CD14-positive monocyte (primary cell): Measurements from ENCODE around the gene BAIAP2L2. TPM values are rescaled to one million over a fixed set of nuclear protein-coding genes. Genes with fewer than 3 reads are reported as not detected.
A peak's percentile ranks its signal among the peaks of the same experiment; 100 is the strongest.

Experiments used
- DNase-seq, 3 donors: peaks; one replicate each; pipeline ENCODE4 v3.0.0-alpha.2; 2011 to 2022
- H2AFZ ChIP-seq: 2 replicates; pipeline ENCODE4 v1.6.0; 2012; ENCODE audit warnings: mild to moderate bottlenecking, low read depth, low read length, inconsistent platforms; ENCODE audit not compliant: insufficient read depth, poor library complexity, severe bottlenecking
- H3K27ac ChIP-seq, 2 donors: 1 replicate in 1 of 2; 2 replicates in 1 of 2; pipeline ENCODE4 v1.5.1; 2012 to 2013; ENCODE audit warnings: low read length in 2 of 2, control low read depth in 1 of 2, inconsistent platforms in 1 of 2, low read depth in 1 of 2, mild to moderate bottlenecking in 1 of 2
- H3K27me3 ChIP-seq, 2 donors: one replicate each; pipeline versions ENCODE4 v1.6.0 to v1.6.1; 2011 to 2013; ENCODE audit warnings: low read length in 2 of 2; ENCODE audit not compliant: control insufficient read depth in 2 of 2, insufficient read depth in 2 of 2
- H3K36me3 ChIP-seq, 2 donors: replicated peaks in 1 of 2; 1 replicate in 1 of 2; 2 replicates in 1 of 2; pipeline versions ENCODE4 v1.5.1 to v1.6.1; 2012 to 2013; ENCODE audit warnings: low read length in 2 of 2, control low read depth in 1 of 2, inconsistent platforms in 1 of 2, mild to moderate bottlenecking in 1 of 2; ENCODE audit not compliant: insufficient read depth in 2 of 2, control insufficient read depth in 1 of 2
- H3K4me1 ChIP-seq, 2 donors: 1 replicate in 1 of 2; 2 replicates in 1 of 2; pipeline versions ENCODE4 v1.5.1 to v1.6.1; 2012 to 2013; ENCODE audit warnings: low read length in 2 of 2, control low read depth in 1 of 2, inconsistent platforms in 1 of 2, mild to moderate bottlenecking in 1 of 2, moderate library complexity in 1 of 2; ENCODE audit not compliant: insufficient read depth in 2 of 2, control insufficient read depth in 1 of 2
- H3K4me2 ChIP-seq: replicated peaks from 2 replicates; pipeline ENCODE3; 2012; ENCODE audit warnings: low read length, moderate library complexity, mild to moderate bottlenecking; ENCODE audit not compliant: poor library complexity, severe bottlenecking; ENCODE audit errors: extremely low read depth
- H3K4me3 ChIP-seq, 3 experiments: fragments of 200-600 bp in 1 of 3; sonication (generic) in 1 of 3; replicated peaks in 1 of 3; 1 replicate in 2 of 3; 2 replicates in 1 of 3; pipeline ENCODE4 v1.5.1; 2011 to 2013; ENCODE audit warnings: low read length in 3 of 3, mild to moderate bottlenecking in 3 of 3, control low read depth in 2 of 3, low read depth in 2 of 3, inconsistent platforms in 1 of 3, moderate library complexity in 1 of 3
- H3K79me2 ChIP-seq: 2 replicates; pipeline ENCODE4 v1.6.0; 2012; ENCODE audit warnings: mild to moderate bottlenecking, control low read depth, inconsistent platforms, low read length, moderate library complexity; ENCODE audit not compliant: insufficient read depth
- H3K9ac ChIP-seq: 2 replicates; pipeline ENCODE4 v1.6.0; 2017; ENCODE audit warnings: low read length, mild to moderate bottlenecking; ENCODE audit not compliant: insufficient read depth, poor library complexity, severe bottlenecking
- H3K9me3 ChIP-seq, 2 donors: replicated peaks in 1 of 2; 1 replicate in 1 of 2; 2 replicates in 1 of 2; pipeline versions ENCODE4 v1.5.1 to v1.6.1; 2012 to 2013; ENCODE audit warnings: low read length in 2 of 2, control low read depth in 1 of 2; ENCODE audit not compliant: control insufficient read depth in 1 of 2, insufficient read depth in 1 of 2
- H4K20me1 ChIP-seq: 2 replicates; pipeline ENCODE4 v1.6.0; 2012; ENCODE audit warnings: mild to moderate bottlenecking, low read length, control low read depth, moderate library complexity; ENCODE audit not compliant: insufficient read depth
- H3K27ac Mint-ChIP-seq, 7 donors: one replicate each; pipeline ENCODE4 v1.8.0; 2020; ENCODE audit warnings: mild to moderate bottlenecking in 7 of 7, mixed read lengths in 7 of 7, moderate library complexity in 6 of 7, inconsistent platforms in 2 of 7
- H3K27me3 Mint-ChIP-seq, 3 donors: one replicate each; pipeline ENCODE4 v1.8.0; 2021 to 2022; ENCODE audit warnings: low read depth in 3 of 3, mild to moderate bottlenecking in 3 of 3, mixed read lengths in 3 of 3, moderate library complexity in 3 of 3, inconsistent platforms in 1 of 3
- H3K36me3 Mint-ChIP-seq, 2 donors: one replicate each; pipeline ENCODE4 v1.8.0; 2020; ENCODE audit warnings: mixed read lengths in 2 of 2, inconsistent platforms in 1 of 2, mild to moderate bottlenecking in 1 of 2
- H3K4me1 Mint-ChIP-seq: one replicate; pipeline ENCODE4 v1.8.0; 2020; ENCODE audit warnings: mild to moderate bottlenecking, mixed read lengths
- H3K4me3 Mint-ChIP-seq, 2 donors: one replicate each; pipeline ENCODE4 v1.8.0; 2020; ENCODE audit warnings: mild to moderate bottlenecking in 2 of 2, mixed read lengths in 2 of 2, moderate library complexity in 1 of 2
- H3K9me3 Mint-ChIP-seq, 7 donors: one replicate each; pipeline ENCODE4 v1.8.0; 2020 to 2022; ENCODE audit warnings: mixed read lengths in 7 of 7, mild to moderate bottlenecking in 6 of 7, moderate library complexity in 6 of 7, inconsistent platforms in 2 of 7
- CTCF ChIP-seq: fragments of 200-600 bp; IDR thresholded peaks from one replicate; pipeline ENCODE4 v1.8.0; 2022; ENCODE audit warnings: antibody characterized with exemption, mild to moderate bottlenecking
- WGBS: methylation state at CpG from one replicate; pipeline ENCODE4 v1.1.5; 2013; ENCODE audit warnings: missing lambda C conversion rate; ENCODE audit not compliant: insufficient coverage; 5-methylcytosine and 5-hydroxymethylcytosine counted together
- intact Hi-C, 2 donors: fragments of 100-400 bp; cut with micrococcal nuclease; formaldehyde crosslinking; loops; one replicate each; pipeline versions ENCODE4 v1.15.0 to v1.15.1; 2023
- polyA plus RNA-seq, 3 donors: library from polyadenylated mRNA; depleted of rRNA in 1 of 3; unstranded in 2 of 3; stranded (reverse) in 1 of 3; fragments of 300-500 nt in 2 of 3; fragments of >200 nt in 1 of 3; fragmentation: Illumina TruSeq in 2 of 3; gene quantifications; 1 replicate in 2 of 3; 2 replicates in 1 of 3; pipeline ENCODE4 v1.2.3, GENCODE V29; 2012 to 2021

The BAIAP2L2 gene
- polyA plus RNA-seq, 3 donors: 0.11 TPM; not detected in 2

DNA sequence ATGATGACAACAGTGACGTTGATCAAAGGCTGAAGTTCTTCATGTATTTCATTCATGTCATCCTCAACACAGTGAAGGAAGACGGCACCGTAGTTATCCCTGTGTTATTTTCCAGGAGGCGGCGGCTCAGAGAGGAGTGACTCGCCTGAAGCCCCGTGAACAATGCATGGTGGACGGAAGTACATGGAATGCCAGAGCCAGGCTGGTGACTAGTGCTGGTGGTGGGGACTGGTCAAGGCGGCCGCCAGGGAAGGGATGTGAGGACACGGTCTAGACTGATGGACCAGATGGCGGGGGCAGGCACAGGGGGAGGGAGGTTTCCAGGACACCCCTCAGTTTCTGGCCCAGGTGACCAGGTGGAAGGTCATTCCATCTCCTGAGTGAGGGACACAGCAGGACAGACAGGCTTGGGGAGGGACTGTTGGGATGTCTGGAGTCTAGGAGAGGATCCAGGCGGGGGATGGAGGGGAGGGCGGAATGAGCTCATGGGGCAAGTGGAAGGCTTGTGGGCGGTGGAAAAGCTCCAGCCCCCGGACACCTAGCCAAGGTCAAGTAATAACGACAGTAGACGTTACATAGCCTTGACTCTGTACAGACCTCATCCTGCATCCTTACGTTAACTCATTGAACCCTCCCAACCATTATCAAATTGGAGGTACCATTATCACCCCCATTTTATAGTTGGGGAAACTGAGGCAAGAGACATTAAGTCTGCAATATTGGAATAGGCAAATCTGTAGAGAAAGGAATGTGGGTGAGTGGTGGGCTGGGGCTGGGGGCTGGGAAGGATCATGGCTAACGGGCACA is 69.3 kb downstream of the BAIAP2L2 start:
- Mint-ChIP-seq H3K36me3 (no peaks in the 10 kb centered on the region), H3K4me3 (peak overlapping the region in 1 of 2 donors; percentile 18), H3K9me3 (peaks cover 0 to 2% (median 0%) of the 10 kb centered on the region in 7 donors), H3K4me1 (peaks cover 26% of the 10 kb centered on the region), H3K27ac (peak overlapping the region in 2 of 7 donors; percentile 13 to 19), H3K27me3 (peaks cover 0 to 3% (median 2%) of the 10 kb centered on the region in 3 donors)
- no peaks in the 10 kb centered on the region for H3K36me3 ChIP-seq
- 97% methylated on average over 9 of the region's 20 CpGs for WGBS
- no peak overlapping the region for H3K9ac ChIP-seq
- intact Hi-C loops: no loop called here
- H3K9me3 ChIP-seq: no peaks in the 10 kb centered on the region
- no peaks in the 10 kb centered on the region for H3K27me3 ChIP-seq
- no peak for DNase-seq
- no peaks in the 10 kb centered on the region for H4K20me1 ChIP-seq
- H3K4me3 ChIP-seq: no peak overlapping the region
- H3K4me1 ChIP-seq: peaks cover 24% of the 10 kb centered on the region in 2 donors
- H3K27ac ChIP-seq: peak overlapping the region in 1 of 2 donors; percentile 51
- TF ChIP-seq CTCF: no peak
- no peak overlapping the region for H2AFZ ChIP-seq
- no peaks in the 10 kb centered on the region for H3K79me2 ChIP-seq
- peak overlapping the region; percentile 66 for H3K4me2 ChIP-seq

GRCh38 chr22:38038890-38039812 is 71.3 kb downstream of the BAIAP2L2 start:
- no peak for TF ChIP-seq CTCF
- no peaks in the 10 kb centered on the region for H3K36me3 Mint-ChIP-seq
- peaks cover 28 to 32% of the 10 kb centered on the region in 2 donors for H3K4me1 ChIP-seq
- H3K27ac Mint-ChIP-seq: peak overlapping the region in 1 of 7 donors; percentile 64
- H3K9me3 ChIP-seq: no peaks in the 10 kb centered on the region
- peaks cover 0 to 3% (median 0%) of the 10 kb centered on the region in 3 donors for H3K27me3 Mint-ChIP-seq
- H3K4me1 Mint-ChIP-seq: peaks cover 34% of the 10 kb centered on the region
- H3K79me2 ChIP-seq: no peaks in the 10 kb centered on the region
- 97% methylated on average over 38 of the region's 46 CpGs for WGBS
- H3K9ac ChIP-seq: no peak overlapping the region
- intact Hi-C loops: no loop called here
- no peak overlapping the region for H3K4me3 Mint-ChIP-seq
- H4K20me1 ChIP-seq: no peaks in the 10 kb centered on the region
- H3K36me3 ChIP-seq: no peaks in the 10 kb centered on the region
- H2AFZ ChIP-seq: no peak overlapping the region
- DNase-seq: no peak
- H3K4me3 ChIP-seq: no peak overlapping the region
- H3K9me3 Mint-ChIP-seq: peaks cover 0 to 2% (median 0%) of the 10 kb centered on the region in 7 donors
- no peak overlapping the region for H3K4me2 ChIP-seq
- H3K27ac ChIP-seq: no peak overlapping the region
- no peaks in the 10 kb centered on the region for H3K27me3 ChIP-seq
